GM19468 (cell line): ENCODE data around the gene TMEM39B.
"Not testable (repeated sequence)": the region's sequence is repeated elsewhere in the genome, so short reads cannot be mapped to it uniquely, and the experiment has no call there.

Source experiments
- ATAC-seq: cut with Tn5 transposase; IDR thresholded peaks from one replicate; pipeline ENCODE4 v1.9.1; 2021; ENCODE audit warnings: mild to moderate bottlenecking, moderate library complexity, moderate number of reproducible peaks; ENCODE audit not compliant: unreplicated experiment; ENCODE audit errors: extremely low read depth

TMEM39B gene

GRCh38 chr1:32107742-32108661 lies 35.3 kb downstream of the TMEM39B start, which contains the start of gene KPNA6:
Gene KPNA6, plus strand, starts transcription at chr1:32108056. Its CDS starts 75 bp downstream, at chr1:32108131.
- peak; percentile 37 for ATAC-seq

- ATAC-seq = no peak
These were observed 38.4 kb downstream of the TMEM39B start for GRCh38 chr1:32111040-32111623.

GRCh38 chr1:32111789-32112188 lies 39.0 kb downstream of the TMEM39B start:
- ATAC-seq = no peak

- ATAC-seq = no peak
These were observed 40.2 kb downstream of the TMEM39B start for GRCh38 chr1:32112806-32113375.

GRCh38 chr1:32113436-32113835 lies 40.7 kb downstream of the TMEM39B start:
- not testable (repeated sequence) for ATAC-seq

GRCh38 chr1:32114420-32114819 lies 41.7 kb downstream of the TMEM39B start:
- no peak for ATAC-seq

GRCh38 chr1:32115496-32115895 lies 42.8 kb downstream of the TMEM39B start:
- no peak for ATAC-seq

GRCh38 chr1:32116531-32116930 lies 43.8 kb downstream of the TMEM39B start:
- ATAC-seq = no peak

GRCh38 chr1:32122151-32122550 lies 49.4 kb downstream of the TMEM39B start:
- ATAC-seq = no peak

GRCh38 chr1:32123361-32123760 lies 50.6 kb downstream of the TMEM39B start:
- not testable (repeated sequence) for ATAC-seq

- no peak for ATAC-seq
These were observed 52.6 kb downstream of the TMEM39B start for GRCh38 chr1:32125313-32125712.

- no peak for ATAC-seq
These were observed 54.0 kb downstream of the TMEM39B start for GRCh38 chr1:32126770-32127169.

- ATAC-seq = no peak
These were observed 54.9 kb downstream of the TMEM39B start for GRCh38 chr1:32127409-32128198.

GRCh38 chr1:32128479-32128878 lies 55.7 kb downstream of the TMEM39B start:
- ATAC-seq = no peak

- no peak for ATAC-seq
These were observed 56.2 kb downstream of the TMEM39B start for GRCh38 chr1:32128964-32129363.

GRCh38 chr1:32133950-32134280 lies 61.2 kb downstream of the TMEM39B start:
- not testable (repeated sequence) for ATAC-seq

GRCh38 chr1:32137111-32137510 lies 64.4 kb downstream of the TMEM39B start:
- no peak for ATAC-seq

GRCh38 chr1:32138965-32139364 lies 66.2 kb downstream of the TMEM39B start:
- no peak for ATAC-seq

- ATAC-seq = no peak
These were observed 69.9 kb downstream of the TMEM39B start for GRCh38 chr1:32142446-32143301.

- ATAC-seq = not testable (repeated sequence)
These were observed 70.6 kb downstream of the TMEM39B start for GRCh38 chr1:32143302-32143695.
